PC-3 (cell line): Measurements from ENCODE around the gene EDC4. TPM values are rescaled to one million over a fixed set of nuclear protein-coding genes. Genes with fewer than 3 reads are reported as not detected.

Source experiments
- ATAC-seq: fragments of 200-7000 bp; cut with Tn5 transposase; 2 replicates; pipeline ENCODE4 v1.9.1; 2020; ENCODE audit warnings: mild to moderate bottlenecking, moderate library complexity
- BruUV-seq: library from RNA; stranded (reverse); fragments of 400-500 nt; replicated peaks from 2 replicates; lab custom pipeline; 2021; lab: Mats Ljungman, UMichigan
- CTCF ChIA-PET: fragments of 300-600 bp; sonication (Branson Sonifier 250); formaldehyde crosslinking; loops from one replicate; lab custom pipeline; 2022; ENCODE audit warnings: antibody characterized with exemption; lab: Charles Lee
- POLR2A ChIA-PET: fragments of 300-600 bp; sonication (Branson Sonifier 250); formaldehyde crosslinking; loops from one replicate; lab custom pipeline; 2022; ENCODE audit warnings: antibody characterized with exemption; ENCODE audit not compliant: unreplicated experiment; lab: Charles Lee
- DNase-seq: peaks from one replicate; pipeline ENCODE4 v3.0.0-alpha.2; 2015
- H2AFZ ChIP-seq: fragments of 300-600 bp; sonication (generic); 2 replicates; pipeline ENCODE4 v1.6.0; 2016; ENCODE audit warnings: antibody characterized with exemption, low read length
- H3F3A ChIP-seq: fragments of 300-600 bp; sonication (generic); one replicate; pipeline ENCODE4 v1.6.0; 2017; ENCODE audit warnings: antibody characterized with exemption, low read length, control low read depth, mild to moderate bottlenecking; ENCODE audit not compliant: unreplicated experiment
- H3K27ac ChIP-seq: fragments of 300-600 bp; sonication (generic); 2 replicates; pipeline ENCODE4 v1.5.1; 2016; ENCODE audit warnings: mild to moderate bottlenecking, low read length
- H3K27me3 ChIP-seq: fragments of 300-600 bp; sonication (generic); 2 replicates; pipeline ENCODE4 v1.6.1; 2016; ENCODE audit warnings: low read length, mixed read lengths
- H3K36me3 ChIP-seq: fragments of 300-600 bp; sonication (generic); 2 replicates; pipeline ENCODE4 v1.6.1; 2016; ENCODE audit warnings: low read depth, mixed run types, low read length, mixed read lengths
- H3K4me1 ChIP-seq: fragments of 300-600 bp; sonication (generic); 2 replicates; pipeline ENCODE4 v1.5.1; 2016; ENCODE audit warnings: low read length; ENCODE audit not compliant: insufficient read depth
- H3K4me2 ChIP-seq: fragments of 300-600 bp; sonication (generic); 2 replicates; pipeline ENCODE4 v1.6.0; 2016; ENCODE audit warnings: low read length
- H3K4me3 ChIP-seq: fragments of 300-600 bp; sonication (generic); 2 replicates; pipeline ENCODE4 v1.5.1; 2016; ENCODE audit warnings: mild to moderate bottlenecking, low read length, mixed read lengths
- H3K79me2 ChIP-seq: fragments of 300-600 bp; sonication (generic); 2 replicates; pipeline ENCODE4 v1.6.1; 2017; ENCODE audit warnings: low read length, mixed read lengths
- H3K9ac ChIP-seq: fragments of 300-600 bp; sonication (generic); 2 replicates; pipeline ENCODE4 v1.6.0; 2016; ENCODE audit warnings: mild to moderate bottlenecking, low read length
- H3K9me2 ChIP-seq: fragments of 300-600 bp; sonication (generic); replicated peaks from 2 replicates; pipeline ENCODE4 v1.6.1; 2016; ENCODE audit warnings: mixed run types, low read length, mixed read lengths
- H3K9me3 ChIP-seq: fragments of 300-600 bp; sonication (generic); 2 replicates; pipeline ENCODE4 v1.6.1; 2016; ENCODE audit warnings: low read length, mixed read lengths
- H4K20me1 ChIP-seq: fragments of 300-600 bp; sonication (generic); 2 replicates; pipeline ENCODE4 v1.6.1; 2016; ENCODE audit warnings: low read length, mixed read lengths
- EZH2 ChIP-seq: fragments of 300-600 bp; sonication (generic); IDR thresholded peaks from one replicate; pipeline ENCODE4 v1.6.1; 2017; ENCODE audit warnings: antibody characterized with exemption, mild to moderate bottlenecking, low read length; ENCODE audit not compliant: unreplicated experiment
- EZH2phosphoT487 ChIP-seq: fragments of 300-600 bp; sonication (generic); IDR thresholded peaks from 2 replicates; pipeline ENCODE4 v1.6.1; 2018; ENCODE audit warnings: mild to moderate bottlenecking, antibody characterized with exemption, low read length, borderline replicate concordance
- intact Hi-C: fragments of 100-400 bp; cut with micrococcal nuclease; formaldehyde crosslinking; loops from 2 replicates; pipeline ENCODE4 v1.9.0; 2023
- total RNA-seq: library from RNA; depleted of rRNA; stranded (reverse); fragments of >200 nt; gene quantifications from 2 replicates; pipeline ENCODE4 v1.2.3, GENCODE V29; 2014
- TF ChIP-seq, protein P1 (sequence below): fragments of 300-600 bp; sonication (generic); conservative IDR thresholded peaks from 2 replicates; pipeline ENCODE4 v1.5.1; 2017; ENCODE audit warnings: antibody characterized with exemption, low read depth, mild to moderate bottlenecking, low read length

EDC4 gene
- total RNA-seq, 1 experiment from 2014 or later, result 58.9 TPM

DNA sequence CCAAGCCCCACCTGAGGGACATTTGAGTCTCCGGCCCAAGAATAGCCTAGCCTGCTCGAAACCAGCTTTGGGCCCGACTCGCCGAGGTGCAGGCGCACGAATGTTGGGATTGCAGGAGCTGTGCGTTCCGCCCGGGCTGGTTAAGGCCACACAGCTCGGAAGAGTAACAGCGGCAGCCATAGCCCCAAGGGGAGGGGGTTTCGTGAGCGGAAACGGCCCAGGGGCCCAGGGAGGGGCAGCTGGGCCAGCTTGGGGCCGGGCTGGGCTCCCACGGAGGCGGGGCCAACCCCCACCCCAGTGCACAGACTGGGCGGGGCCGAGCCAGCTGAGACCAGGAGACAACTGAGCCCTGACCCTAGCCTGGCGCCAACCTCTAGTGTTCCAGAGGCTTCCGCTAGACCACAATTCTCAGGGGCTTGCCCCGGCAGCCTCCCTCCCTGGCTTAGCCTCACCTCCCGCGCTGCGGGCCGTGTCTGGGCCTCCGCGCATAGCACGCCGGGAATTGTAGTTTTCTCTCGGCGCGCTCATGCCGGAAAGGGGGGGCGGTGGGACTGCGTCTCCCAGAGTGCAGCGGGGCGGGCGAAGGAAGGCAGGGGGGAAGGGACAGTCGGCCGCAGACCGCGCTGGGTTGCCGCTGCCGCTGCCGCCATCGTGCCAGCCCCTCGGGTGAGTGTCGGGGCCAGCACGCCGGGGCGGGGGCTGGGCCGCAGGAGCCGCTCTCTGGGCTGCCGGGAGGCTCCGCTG lies 26.4 kb upstream of the EDC4 start, which contains the start of gene NUTF2:
TSS of gene NUTF2 (plus strand) at position 614 of the 744 bp plus-strand sequence. CDS start 18,198 bp downstream, outside the sequence.
- peak within 1 kb of the TSS; percentile 81 for H3K27ac ChIP-seq
- no peaks in the 10 kb centered on the region for H3F3A ChIP-seq
- DNase-seq (peak; percentile 85), ATAC-seq (peak; percentile 54)
- TF ChIP-seq EZH2phosphoT487 (no peak), EZH2 (no peak)
- TF ChIP-seq, protein P1, sequence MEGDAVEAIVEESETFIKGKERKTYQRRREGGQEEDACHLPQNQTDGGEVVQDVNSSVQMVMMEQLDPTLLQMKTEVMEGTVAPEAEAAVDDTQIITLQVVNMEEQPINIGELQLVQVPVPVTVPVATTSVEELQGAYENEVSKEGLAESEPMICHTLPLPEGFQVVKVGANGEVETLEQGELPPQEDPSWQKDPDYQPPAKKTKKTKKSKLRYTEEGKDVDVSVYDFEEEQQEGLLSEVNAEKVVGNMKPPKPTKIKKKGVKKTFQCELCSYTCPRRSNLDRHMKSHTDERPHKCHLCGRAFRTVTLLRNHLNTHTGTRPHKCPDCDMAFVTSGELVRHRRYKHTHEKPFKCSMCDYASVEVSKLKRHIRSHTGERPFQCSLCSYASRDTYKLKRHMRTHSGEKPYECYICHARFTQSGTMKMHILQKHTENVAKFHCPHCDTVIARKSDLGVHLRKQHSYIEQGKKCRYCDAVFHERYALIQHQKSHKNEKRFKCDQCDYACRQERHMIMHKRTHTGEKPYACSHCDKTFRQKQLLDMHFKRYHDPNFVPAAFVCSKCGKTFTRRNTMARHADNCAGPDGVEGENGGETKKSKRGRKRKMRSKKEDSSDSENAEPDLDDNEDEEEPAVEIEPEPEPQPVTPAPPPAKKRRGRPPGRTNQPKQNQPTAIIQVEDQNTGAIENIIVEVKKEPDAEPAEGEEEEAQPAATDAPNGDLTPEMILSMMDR, result no peak
- no peaks in the 10 kb centered on the region for H3K27me3 ChIP-seq
- H3K9me2 ChIP-seq, result no peaks in the 10 kb centered on the region
- peak within 1 kb of the TSS; percentile 100 for H3K9ac ChIP-seq
- peaks cover 14% of the 10 kb centered on the region; the same call in 1 of the 2 replicates for H4K20me1 ChIP-seq
- H2AFZ ChIP-seq, result peak within 1 kb of the TSS; percentile 73
- H3K36me3 ChIP-seq, result no peaks in the 10 kb centered on the region
- H3K9me3 ChIP-seq, result no peaks in the 10 kb centered on the region
- peak within 1 kb of the TSS; percentile 90 for H3K4me2 ChIP-seq
- intact Hi-C loops, result loop anchor here (2.0 kb wide), 1 partner anchor 14 kb away; no protein-coding TSS in a partner anchor
- peaks cover 35% of the 10 kb centered on the region for H3K4me1 ChIP-seq
- H3K4me3 ChIP-seq, result peak within 1 kb of the TSS; percentile 98
- ChIA-PET CTCF (no interaction called here), POLR2A (interaction anchor here (0.6 to 0.9 kb wide), 3 partner anchors 9 to 27 kb away, joined by 3 to 4 read pairs (median 4); no protein-coding TSS in a partner anchor)
- peaks cover 83% of the 10 kb centered on the region for H3K79me2 ChIP-seq
- no TSS peak for BruUV-seq

DNA sequence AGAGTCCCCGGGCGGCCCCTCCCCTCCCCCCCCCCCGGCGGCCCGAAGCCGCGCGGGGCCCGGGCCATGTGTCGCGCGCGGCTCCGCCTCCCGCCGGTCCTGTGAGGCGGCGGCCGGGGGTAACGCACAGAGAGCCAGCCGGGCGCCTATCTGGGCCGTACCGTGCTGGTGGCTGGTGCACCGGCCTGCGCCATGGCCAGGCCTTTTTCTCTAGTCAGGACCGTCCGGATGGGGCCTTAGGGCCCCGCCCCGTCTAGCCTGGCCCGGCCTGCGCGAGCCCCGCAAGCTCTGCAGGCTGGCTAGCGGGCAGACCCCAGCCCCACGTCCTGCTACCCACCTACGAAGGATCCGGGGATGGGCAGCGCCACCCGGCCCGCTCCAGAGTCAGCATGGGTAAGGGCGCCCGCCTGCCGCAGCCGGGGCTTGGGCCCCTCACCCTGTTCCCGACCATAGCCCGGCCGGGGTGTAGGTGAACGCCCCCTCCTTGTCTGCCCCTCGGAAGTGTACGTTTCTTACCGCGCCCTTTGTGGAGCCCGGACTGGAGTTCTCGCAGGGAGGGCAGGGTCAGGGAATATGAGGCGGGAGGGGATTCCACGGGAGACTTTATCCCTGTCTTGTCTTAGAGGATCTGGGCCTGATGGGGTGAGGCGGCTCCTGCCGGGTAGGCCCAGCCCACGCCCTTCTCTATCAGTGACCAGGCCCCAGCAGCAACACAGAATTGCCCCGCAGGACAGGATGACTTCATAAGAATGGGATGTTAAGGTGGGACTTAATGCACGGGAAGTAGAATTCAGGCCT lies 25.6 kb upstream of the EDC4 start, which contains the start of gene CENPT:
TSS of gene CENPT (minus strand) at position 630 of the 798 bp plus-strand sequence. CDS start 13,834 bp downstream, outside the sequence.
- POLR2A ChIA-PET, result no interaction called here
- Histone ChIP-seq H4K20me1 (peaks cover 14% of the 10 kb centered on the region; the same call in 1 of the 2 replicates), H3K79me2 (peaks cover 91% of the 10 kb centered on the region), H3K4me2 (peak within 1 kb of the TSS; percentile 90), H3K27ac (peak within 1 kb of the TSS; percentile 81), H3F3A (no peaks in the 10 kb centered on the region), H3K9ac (peak within 1 kb of the TSS; percentile 100), H3K36me3 (no peaks in the 10 kb centered on the region), H3K9me3 (no peaks in the 10 kb centered on the region), H3K4me3 (peak within 1 kb of the TSS; percentile 98), H3K9me2 (no peaks in the 10 kb centered on the region), H3K4me1 (peaks cover 33% of the 10 kb centered on the region), H2AFZ (peak within 1 kb of the TSS; percentile 73), H3K27me3 (no peaks in the 10 kb centered on the region)
- peak; percentile 47 for ATAC-seq
- TF ChIP-seq EZH2phosphoT487 (no peak), EZH2 (no peak)
- TF ChIP-seq, protein P1, result no peak
- BruUV-seq, result no TSS peak
- peak; percentile 64 for DNase-seq
- CTCF ChIA-PET, result no interaction called here
- intact Hi-C loops, result loop anchor here (2.0 kb wide), 1 partner anchor 14 kb away; no protein-coding TSS in a partner anchor
